DND-41 (cell line): Measurements from ENCODE around the gene SLC17A2.

Source experiments
- EZH2 ChIP-seq: IDR thresholded peaks from 3 replicates; pipeline ENCODE4 v1.6.1; 2012; ENCODE audit warnings: borderline replicate concordance, low read depth, mild to moderate bottlenecking, moderate library complexity, low read length, inconsistent platforms; ENCODE audit not compliant: severe bottlenecking
- TF ChIP-seq, protein P1 (sequence below): IDR thresholded peaks from 2 replicates; pipeline ENCODE4 v1.5.1; 2012; ENCODE audit warnings: borderline replicate concordance, low read length, moderate library complexity, mild to moderate bottlenecking; ENCODE audit not compliant: poor library complexity, severe bottlenecking; ENCODE audit errors: extremely low read depth

DNA sequence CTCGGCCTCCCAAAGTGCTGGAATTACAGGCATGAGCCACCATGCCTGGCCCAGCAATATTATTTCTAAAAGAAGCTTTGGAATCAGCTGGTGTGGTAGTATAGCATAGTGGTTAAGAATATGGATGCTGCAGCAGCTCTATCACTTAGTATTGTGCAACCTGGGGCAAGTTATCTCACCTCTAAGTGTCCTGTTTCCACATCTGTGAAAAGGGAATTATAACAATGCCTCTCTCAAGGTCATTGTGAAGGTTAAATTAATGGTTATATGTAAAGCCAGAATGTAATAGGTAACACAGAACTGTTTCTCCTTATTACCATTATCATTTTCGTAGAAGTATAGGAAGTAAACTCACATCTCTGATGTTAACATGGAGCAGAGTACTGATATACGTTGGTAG, 14.2 kb downstream of the SLC17A2 start:
- TF ChIP-seq, protein P1, sequence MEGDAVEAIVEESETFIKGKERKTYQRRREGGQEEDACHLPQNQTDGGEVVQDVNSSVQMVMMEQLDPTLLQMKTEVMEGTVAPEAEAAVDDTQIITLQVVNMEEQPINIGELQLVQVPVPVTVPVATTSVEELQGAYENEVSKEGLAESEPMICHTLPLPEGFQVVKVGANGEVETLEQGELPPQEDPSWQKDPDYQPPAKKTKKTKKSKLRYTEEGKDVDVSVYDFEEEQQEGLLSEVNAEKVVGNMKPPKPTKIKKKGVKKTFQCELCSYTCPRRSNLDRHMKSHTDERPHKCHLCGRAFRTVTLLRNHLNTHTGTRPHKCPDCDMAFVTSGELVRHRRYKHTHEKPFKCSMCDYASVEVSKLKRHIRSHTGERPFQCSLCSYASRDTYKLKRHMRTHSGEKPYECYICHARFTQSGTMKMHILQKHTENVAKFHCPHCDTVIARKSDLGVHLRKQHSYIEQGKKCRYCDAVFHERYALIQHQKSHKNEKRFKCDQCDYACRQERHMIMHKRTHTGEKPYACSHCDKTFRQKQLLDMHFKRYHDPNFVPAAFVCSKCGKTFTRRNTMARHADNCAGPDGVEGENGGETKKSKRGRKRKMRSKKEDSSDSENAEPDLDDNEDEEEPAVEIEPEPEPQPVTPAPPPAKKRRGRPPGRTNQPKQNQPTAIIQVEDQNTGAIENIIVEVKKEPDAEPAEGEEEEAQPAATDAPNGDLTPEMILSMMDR: no peak
- no peak for TF ChIP-seq EZH2
